ENCODE data around the gene CUTC. TPM values are rescaled to one million over a fixed set of nuclear protein-coding genes. Genes with fewer than 3 reads are reported as not detected.

The CUTC gene
- polyA plus RNA-seq, 1 of the 3 experiments (the other 2 are of a cell fraction), result 19.4 TPM

DNA sequence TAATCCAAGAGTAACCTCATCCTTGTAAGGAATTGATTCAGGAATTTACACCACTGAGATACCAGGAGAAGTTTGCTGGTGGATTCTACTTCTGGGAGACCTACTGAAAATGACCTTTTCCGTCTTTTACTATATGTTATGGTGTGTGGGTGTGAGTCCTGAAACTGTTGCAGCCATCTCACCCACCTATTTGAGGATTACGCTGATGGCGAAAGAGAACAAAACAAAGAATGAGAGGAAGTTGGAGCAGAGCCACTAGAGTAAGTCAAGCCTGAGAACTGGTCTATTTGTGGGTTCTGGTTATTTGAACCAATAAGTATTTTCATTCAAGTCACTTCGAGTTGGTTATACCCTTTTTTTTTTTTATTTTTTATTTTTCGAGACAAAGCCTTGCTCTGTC is 37.7 kb downstream of the CUTC start:
- 84% methylated on average over 5 of the region's 5 CpGs for WGBS (ENCODE audit: low lambda C conversion rate)
- no peaks in the 10 kb centered on the region for H4K20me1 ChIP-seq (ENCODE audit: insufficient read depth)
- POLR2A ChIA-PET, result no interaction called here
- H3K4me1 ChIP-seq (ENCODE audit: control insufficient read depth in 1 of 2, insufficient read depth in 2 of 2, low read depth in 1 of 2, low read length in 1 of 2), result no peaks in the 10 kb centered on the region
- H3K9me3 ChIP-seq, result no peaks in the 10 kb centered on the region
- no peak for DNase-seq
- H3F3A ChIP-seq (replicated peaks; ENCODE audit: insufficient read depth), result peaks cover 17% of the 10 kb centered on the region
- no peak overlapping the region for H3K27ac ChIP-seq (ENCODE audit: low read depth in 2 of 2, low read length in 1 of 2)
- no peak overlapping the region for H3K4me2 ChIP-seq
- no peaks in the 10 kb centered on the region for H3K27me3 ChIP-seq (ENCODE audit: insufficient read depth)
- no peak overlapping the region for H3K9ac ChIP-seq
- no peak overlapping the region for H2AFZ ChIP-seq (ENCODE audit: low read depth)
- CTCF ChIA-PET, result no interaction called here
- H3K9me2 ChIP-seq, result no peaks in the 10 kb centered on the region
- no peaks in the 10 kb centered on the region for H3K79me2 ChIP-seq (ENCODE audit: insufficient read depth)
- TF ChIP-seq SMC3 (IDR thresholded peaks at IDR 0.05; ENCODE audit: low read depth, low read length) (no peak), RXRA (IDR thresholded peaks at IDR 0.05; ENCODE audit: borderline replicate concordance, low read depth) (no peak), RCOR1 (IDR thresholded peaks at IDR 0.05; ENCODE audit: low read length) (no peak), EZH2phosphoT487 (IDR thresholded peaks at IDR 0.05; ENCODE audit: borderline replicate concordance, low read depth) (no peak), USF2 (IDR thresholded peaks at IDR 0.05; ENCODE audit: borderline replicate concordance, low read depth, low read length) (no peak)
- no peak overlapping the region for H3K4me3 ChIP-seq (ENCODE audit: low read depth in 2 of 2, low read length in 1 of 2)
- H3K36me3 ChIP-seq (replicated peaks in 1 of 2; ENCODE audit: control insufficient read depth in 1 of 2, insufficient read depth in 2 of 2, low read length in 1 of 2), result no peaks in the 10 kb centered on the region

GRCh38 chr10:99770408-99771045 is 38.5 kb downstream of the CUTC start:
- H3K9me2 ChIP-seq, result no peaks in the 10 kb centered on the region
- ChIA-PET POLR2A (no interaction called here), CTCF (interaction anchor here (0.6 to 0.9 kb wide), 2 partner anchors 326 to 1024 kb away, joined by 3 read pairs; no protein-coding TSS in a partner anchor)
- no peak overlapping the region for H3K27ac ChIP-seq (ENCODE audit: low read depth in 2 of 2, low read length in 1 of 2)
- H3K79me2 ChIP-seq (ENCODE audit: insufficient read depth), result no peaks in the 10 kb centered on the region
- no peak overlapping the region for H3K4me3 ChIP-seq (ENCODE audit: low read depth in 2 of 2, low read length in 1 of 2)
- H3F3A ChIP-seq (replicated peaks; ENCODE audit: insufficient read depth), result peaks cover 22% of the 10 kb centered on the region
- no peak for DNase-seq
- no peaks in the 10 kb centered on the region for H3K9me3 ChIP-seq
- H2AFZ ChIP-seq (ENCODE audit: low read depth), result no peak overlapping the region
- H3K4me2 ChIP-seq, result no peak overlapping the region
- H3K27me3 ChIP-seq (ENCODE audit: insufficient read depth), result no peaks in the 10 kb centered on the region
- H4K20me1 ChIP-seq (ENCODE audit: insufficient read depth), result no peaks in the 10 kb centered on the region
- H3K36me3 ChIP-seq (replicated peaks in 1 of 2; ENCODE audit: control insufficient read depth in 1 of 2, insufficient read depth in 2 of 2, low read length in 1 of 2), result no peaks in the 10 kb centered on the region
- WGBS (ENCODE audit: low lambda C conversion rate), result 64% methylated on average over 4 of the region's 4 CpGs
- H3K4me1 ChIP-seq (ENCODE audit: control insufficient read depth in 1 of 2, insufficient read depth in 2 of 2, low read depth in 1 of 2, low read length in 1 of 2), result peaks cover 0 to 2% of the 10 kb centered on the region in 2 experiments; a peak in 1 of 4 replicates
- no peak overlapping the region for H3K9ac ChIP-seq
- no peak for TF ChIP-seq RXRA (IDR thresholded peaks at IDR 0.05; ENCODE audit: borderline replicate concordance, low read depth)
- no peak for TF ChIP-seq NRF1 (IDR thresholded peaks at IDR 0.05; ENCODE audit: low read depth, low read length)
- TF ChIP-seq JUND (IDR thresholded peaks at IDR 0.05), result no peak
- no peak for TF ChIP-seq MEF2A (IDR thresholded peaks at IDR 0.05; ENCODE audit: borderline replicate concordance, low read depth)
- no peak for TF ChIP-seq RCOR1 (IDR thresholded peaks at IDR 0.05; ENCODE audit: low read length)
- no peak for TF ChIP-seq IRF3 (IDR thresholded peaks at IDR 0.05; ENCODE audit: low read depth, low read length)
- TF ChIP-seq ZBTB33 (IDR thresholded peaks at IDR 0.05; ENCODE audit: borderline replicate concordance, low read depth), result no peak
- TF ChIP-seq EZH2phosphoT487 (IDR thresholded peaks at IDR 0.05; ENCODE audit: borderline replicate concordance, low read depth), result no peak
- TF ChIP-seq FOXJ3 (CRISPR knock-in tag; IDR thresholded peaks at IDR 0.05), result no peak
- no peak for TF ChIP-seq ELF1 (IDR thresholded peaks at IDR 0.05)
- no peak for TF ChIP-seq POLR2AphosphoS5 (IDR thresholded peaks at IDR 0.05; ENCODE audit: low read depth, low read length)
- TF ChIP-seq PBX3 (IDR thresholded peaks at IDR 0.05), result no peak
- TF ChIP-seq GATA2 (CRISPR knock-in tag; IDR thresholded peaks at IDR 0.05), result no peak
- no peak for TF ChIP-seq CHD2 (IDR thresholded peaks at IDR 0.05; ENCODE audit: low read length, partially characterized antibody)
- no peak for TF ChIP-seq TCF12 (IDR thresholded peaks at IDR 0.05)
- no peak for TF ChIP-seq REST (IDR thresholded peaks at IDR 0.05; ENCODE audit: low read depth, low read length)
- no peak for TF ChIP-seq NFIC (IDR thresholded peaks at IDR 0.05; ENCODE audit: borderline replicate concordance)

Measured in SK-N-SH (cell line).